Measurements from ENCODE around the gene INTU.

- TF ChIP-seq POLR2A (IDR thresholded peaks at IDR 0.05; ENCODE audit: low read depth, low read length) (no peak), POLR2AphosphoS5 (IDR thresholded peaks at IDR 0.05; ENCODE audit: low read depth, low read length) (no peak)
Measured at GRCh38 chr4:127741247-127741646, 108.5 kb downstream of the INTU start.

Measured in GM12891 (cell line).